ENCODE measurements around the gene HBE1. TPM values are rescaled to one million over a fixed set of nuclear protein-coding genes. Genes with fewer than 3 reads are reported as not detected.

The HBE1 gene
- total and polyA plus RNA-seq, 10 of the 15 experiments (the other 5 are each of a cell fraction or from before 2014, with no cell fraction given), result 0.13 to 2.7 (median 0.62) TPM; not detected in 5

- H3K4me3 ChIP-seq, result no peak overlapping the region
- H3K9me3 ChIP-seq (replicated peaks; ENCODE audit: control insufficient read depth, insufficient read depth, low read length), result no peaks in the 10 kb centered on the region
- H3K27ac ChIP-seq (ENCODE audit: control insufficient read depth, insufficient read depth), result no peak overlapping the region
- H3K4me1 ChIP-seq (ENCODE audit: control insufficient read depth, insufficient read depth, low read length), result no peaks in the 10 kb centered on the region
- no peaks in the 10 kb centered on the region for H4K20me1 ChIP-seq (ENCODE audit: control insufficient read depth, insufficient read depth)
- H3K36me3 ChIP-seq (ENCODE audit: control insufficient read depth in 2 of 2, insufficient read depth in 2 of 2, low read length in 1 of 2), result no peaks in the 10 kb centered on the region
- intact Hi-C loops (cut with micrococcal nuclease; ENCODE audit: unreplicated experiment), result no loop called here
- ATAC-seq, result peak; percentile 40; the same call in 1 of the 3 replicates
- no peak for FAIRE-seq
- CTCF ChIA-PET, result interaction anchor here (0.6 kb wide), 1 partner anchor 358 kb away, joined by 3 read pairs; no protein-coding TSS in a partner anchor
- 7% methylated on average over 7 of the region's 7 CpGs for WGBS (ENCODE audit: insufficient coverage, insufficient replicate concordance, low lambda C conversion rate, missing lambda C conversion rate)
- H3K79me2 ChIP-seq (ENCODE audit: control insufficient read depth, insufficient read depth, low read length), result no peaks in the 10 kb centered on the region
- POLR2A ChIA-PET, result no interaction called here
- no TSS peak for BruUV-seq (replicated peaks)
- H3K9ac ChIP-seq (ENCODE audit: control insufficient read depth, insufficient read depth, low read length), result no peak overlapping the region
- DNase-seq (ENCODE audit: low read depth, low spot score), result no peak
- H2AFZ ChIP-seq (ENCODE audit: control insufficient read depth, low read depth, low read length), result no peak overlapping the region
- SMC1A ChIA-PET (ENCODE audit: uncharacterized antibody, unreplicated experiment), result no interaction called here
- TF ChIP-seq EGR1 (IDR thresholded peaks at IDR 0.05; ENCODE audit: borderline replicate concordance in 1 of 2, low read depth in 2 of 2, low read length in 2 of 2), result no peak
- peak in 1 of 2 experiments; percentile 47; a peak in 1 of 4 replicates for TF ChIP-seq BHLHE40 (IDR thresholded peaks at IDR 0.05; ENCODE audit: borderline replicate concordance in 1 of 2, low read depth in 2 of 2, low read length in 1 of 2)
- TF ChIP-seq ATF2 (IDR thresholded peaks at IDR 0.05; ENCODE audit: low read length), result no peak
- TF ChIP-seq IKZF1 (conservative IDR thresholded peaks at IDR 0.05), result no peak
- TF ChIP-seq JUND (IDR thresholded peaks at IDR 0.05; ENCODE audit: low read depth, low read length), result no peak
- no peak for TF ChIP-seq PML (IDR thresholded peaks at IDR 0.05; ENCODE audit: low read length)
- TF ChIP-seq BCLAF1 (IDR thresholded peaks at IDR 0.05), result no peak
- H3K27me3 ChIP-seq (replicated peaks in 1 of 2; ENCODE audit: control insufficient read depth in 2 of 2, insufficient read depth in 2 of 2, low read length in 1 of 2), result peaks cover 0 to 2% of the 10 kb centered on the region in 2 experiments; a peak in 2 of 4 replicates
- in situ Hi-C loops (cut with MboI), result no loop called here
- RAD21 ChIA-PET (ENCODE audit: unreplicated experiment), result no interaction called here
- no peak overlapping the region for H3K4me2 ChIP-seq (ENCODE audit: control insufficient read depth, insufficient read depth)
Observed at GRCh38 chr11:5242933-5243815, 26.6 kb downstream of the HBE1 start.
